Prostate gland (tissue), 2 donors: ENCODE measurements around the gene BRS3.

ENCODE experiments used
- CTCF ChIP-seq, 4 experiments: fragments of 200-600 bp in 2 of 4; fragments of 450-650 bp in 2 of 4; sonication (generic) in 2 of 4; IDR thresholded peaks; 1 replicate in 3 of 4; 2 replicates in 1 of 4; pipeline ENCODE4 v1.5.1; 2016 to 2019; ENCODE audit warnings: antibody characterized with exemption in 4 of 4, mild to moderate bottlenecking in 2 of 4, moderate library complexity in 2 of 4
- POLR2A ChIP-seq: fragments of 450-650 bp; IDR thresholded peaks from one replicate; pipeline ENCODE4 v1.6.1; 2016; ENCODE audit warnings: antibody characterized with exemption, mild to moderate bottlenecking

- no peak for TF ChIP-seq POLR2A
- TF ChIP-seq CTCF (IDR thresholded peaks at IDR 0.05), result no peak
Measured at GRCh38 chrX:136495043-136495442, 7.3 kb downstream of the BRS3 start.
